Fibroblast of mammary gland (primary cell): ENCODE results near the gene TBC1D32.
A peak's percentile ranks its signal among the peaks of the same experiment; 100 is the strongest.
"Not testable (repeated sequence)": the region's sequence is repeated elsewhere in the genome, so short reads cannot be mapped to it uniquely, and the experiment has no call there.

ENCODE experiments used
- DNase-seq: peaks from one replicate; pipeline ENCODE4 v3.0.0-alpha.2; 2010; ENCODE audit warnings: low read depth
- H3K4me3 ChIP-seq: 2 replicates; pipeline ENCODE4 v1.5.1; 2011; ENCODE audit warnings: low read depth, mild to moderate bottlenecking, low read length, moderate library complexity; ENCODE audit not compliant: control insufficient read depth
- CTCF ChIP-seq: conservative IDR thresholded peaks from 2 replicates; pipeline ENCODE4 v1.5.1; 2011; ENCODE audit warnings: low read depth, low read length, inconsistent platforms; ENCODE audit not compliant: control insufficient read depth, insufficient read depth

Gene TBC1D32

GRCh38 chr6:121321282-121321681 is 13.0 kb downstream of the TBC1D32 start:
- DNase-seq, result peak; percentile 4
- no peak overlapping the region for H3K4me3 ChIP-seq
- no peak for TF ChIP-seq CTCF

- TF ChIP-seq CTCF, result no peak
- no peak overlapping the region for H3K4me3 ChIP-seq
- DNase-seq, result no peak
These were observed 14.7 kb downstream of the TBC1D32 start for GRCh38 chr6:121319603-121320002.

GRCh38 chr6:121319112-121319553 is 15.1 kb downstream of the TBC1D32 start:
- peak; percentile 44 for TF ChIP-seq CTCF
- DNase-seq, result peak; percentile 21
- H3K4me3 ChIP-seq, result no peak overlapping the region

DNA sequence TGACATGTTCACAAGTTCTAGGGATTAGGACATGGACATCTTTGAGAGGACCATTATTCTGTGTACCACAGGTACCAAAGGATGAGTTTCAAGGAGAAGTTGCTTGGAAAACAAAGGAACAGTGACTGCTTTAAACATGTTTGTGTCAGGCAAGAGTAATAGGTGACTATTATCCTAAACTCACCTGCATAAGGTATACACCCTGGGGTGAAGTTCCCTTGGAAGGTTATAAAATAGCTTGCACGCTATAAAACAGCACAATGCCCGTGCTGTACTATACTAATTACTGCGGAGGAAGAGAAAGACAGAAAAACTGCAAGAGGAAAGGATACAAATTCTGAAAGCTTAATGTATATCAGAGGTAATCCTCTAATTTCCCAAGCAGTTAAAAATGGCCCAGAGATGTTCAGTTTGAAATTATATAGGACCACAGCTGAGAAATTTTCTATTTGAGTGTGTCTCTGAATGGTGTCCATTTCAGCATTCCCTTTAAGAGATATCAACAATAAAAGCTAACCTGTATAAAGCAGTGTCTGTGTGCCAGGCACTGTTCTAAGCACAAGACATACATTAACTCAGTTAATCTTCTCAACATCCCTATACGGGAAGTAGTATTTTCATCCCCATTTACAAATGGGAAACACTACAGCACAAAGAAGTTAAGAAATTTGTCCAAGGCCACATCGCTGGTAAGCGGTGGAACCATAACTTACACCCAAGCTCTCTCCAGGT is 19.7 kb downstream of the TBC1D32 start:
- H3K4me3 ChIP-seq, result no peak overlapping the region
- DNase-seq, result no peak
- no peak for TF ChIP-seq CTCF

GRCh38 chr6:121311814-121312213 is 22.5 kb downstream of the TBC1D32 start:
- H3K4me3 ChIP-seq, DNase-seq: not testable (repeated sequence)

GRCh38 chr6:121310495-121310894 is 23.8 kb downstream of the TBC1D32 start:
- H3K4me3 ChIP-seq, result no peak overlapping the region
- no peak for DNase-seq
- TF ChIP-seq CTCF, result no peak

DNA sequence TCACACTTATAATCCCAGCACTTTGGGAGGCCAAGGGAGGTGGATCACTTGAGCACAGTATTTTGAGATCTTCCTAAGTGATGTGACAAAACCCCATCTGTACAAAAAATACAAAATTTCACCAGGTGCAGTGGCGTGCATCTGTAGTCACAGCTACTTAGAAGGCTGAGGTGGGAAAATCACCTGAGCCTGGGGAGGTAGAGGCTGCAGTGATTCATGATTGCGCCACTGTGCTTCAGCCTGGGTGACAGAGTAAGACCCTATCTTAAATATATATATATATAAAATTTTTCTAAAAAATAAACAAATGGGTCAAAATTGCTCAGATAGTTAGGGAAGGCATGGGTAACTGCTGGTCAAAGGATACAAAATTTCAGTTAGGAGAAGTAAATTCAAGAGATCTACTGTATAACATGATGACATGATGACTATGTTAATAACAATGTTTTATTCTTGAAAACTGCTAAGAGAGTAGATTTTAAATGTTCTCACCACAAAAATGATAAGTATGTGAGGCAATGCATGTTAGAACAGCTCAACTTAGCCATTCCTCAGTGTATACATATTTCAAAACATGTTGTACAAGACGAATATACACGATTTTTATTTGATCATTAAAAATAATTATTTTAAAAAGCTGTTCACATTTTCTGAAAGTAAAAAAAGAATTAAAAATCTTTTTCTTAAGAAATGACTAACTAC is 24.4 kb downstream of the TBC1D32 start:
- peak; percentile 45 for DNase-seq
- TF ChIP-seq CTCF, result no peak
- H3K4me3 ChIP-seq, result no peak overlapping the region
